GM04504 (cell line): ENCODE measurements around the gene YTHDC1.
"Not testable (repeated sequence)": the region's sequence is repeated elsewhere in the genome, so short reads cannot be mapped to it uniquely, and the experiment has no call there.

Source experiments
- DNase-seq: peaks from one replicate; pipeline ENCODE4 v3.0.0-alpha.2; 2012; ENCODE audit warnings: low read depth

The YTHDC1 gene

GRCh38 chr4:68349649-68350360 is at the start of gene YTHDC1:
TSS of gene YTHDC1 (minus strand) at chr4:68350090. CDS start at chr4:68349753, 337 bp downstream.
- DNase-seq = peak; percentile 90

DNA sequence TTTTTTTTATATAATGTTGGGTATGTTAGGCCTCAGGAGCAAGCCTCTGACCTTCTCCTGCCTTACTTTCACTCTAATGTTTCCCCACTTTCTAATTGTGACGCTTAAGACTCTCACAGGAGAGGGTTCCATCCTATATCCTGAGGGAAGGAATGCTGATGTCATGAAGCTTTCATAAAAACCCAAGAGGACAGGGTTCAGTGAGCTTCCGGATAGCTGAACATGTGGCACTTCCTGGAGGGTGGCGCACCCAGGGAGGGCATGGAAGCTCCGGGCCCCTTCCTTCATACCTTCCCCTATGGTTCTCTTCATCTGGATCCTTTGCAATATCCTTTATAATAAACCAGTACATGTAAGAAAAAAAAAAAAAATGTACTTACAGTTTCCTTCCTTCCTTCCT is 49.4 kb upstream of the YTHDC1 start:
- DNase-seq = no peak

GRCh38 chr4:68396756-68397155 is 46.9 kb upstream of the YTHDC1 start:
- DNase-seq = no peak

GRCh38 chr4:68391436-68391835 is 41.5 kb upstream of the YTHDC1 start:
- DNase-seq = no peak

DNA sequence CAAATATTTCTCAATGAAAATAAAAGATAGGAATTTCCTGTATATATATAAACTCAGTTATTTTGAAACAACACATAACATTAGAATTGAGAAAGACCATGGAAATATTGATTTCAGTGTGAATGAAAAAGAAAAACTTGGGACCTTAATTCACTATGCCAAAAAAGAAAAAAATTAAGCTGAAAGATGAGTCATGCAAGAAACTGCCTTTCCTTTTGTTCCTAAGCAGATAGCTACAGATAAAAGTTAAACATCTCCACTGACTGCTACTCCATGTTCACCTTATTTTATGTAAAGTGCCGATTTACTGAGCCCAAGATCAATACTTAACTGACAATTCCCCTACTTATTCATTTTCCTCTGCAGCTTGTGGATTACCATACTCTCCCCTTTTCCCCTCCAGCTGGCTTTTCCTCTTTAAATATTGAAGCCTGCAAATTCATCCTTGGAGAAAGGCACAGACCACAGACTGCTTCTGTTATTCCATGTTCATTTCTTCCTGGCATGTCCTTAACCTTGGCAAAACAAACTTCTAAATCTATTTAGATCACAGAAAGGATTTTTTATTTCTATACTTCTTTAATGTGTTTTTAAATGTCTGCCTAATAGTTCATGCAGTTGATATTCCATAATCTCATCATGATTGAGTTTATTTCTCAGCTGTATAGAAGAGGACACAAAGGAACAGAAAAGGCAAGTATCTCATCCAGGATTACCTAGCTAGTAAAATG is 40.5 kb upstream of the YTHDC1 start:
- DNase-seq = no peak

DNA sequence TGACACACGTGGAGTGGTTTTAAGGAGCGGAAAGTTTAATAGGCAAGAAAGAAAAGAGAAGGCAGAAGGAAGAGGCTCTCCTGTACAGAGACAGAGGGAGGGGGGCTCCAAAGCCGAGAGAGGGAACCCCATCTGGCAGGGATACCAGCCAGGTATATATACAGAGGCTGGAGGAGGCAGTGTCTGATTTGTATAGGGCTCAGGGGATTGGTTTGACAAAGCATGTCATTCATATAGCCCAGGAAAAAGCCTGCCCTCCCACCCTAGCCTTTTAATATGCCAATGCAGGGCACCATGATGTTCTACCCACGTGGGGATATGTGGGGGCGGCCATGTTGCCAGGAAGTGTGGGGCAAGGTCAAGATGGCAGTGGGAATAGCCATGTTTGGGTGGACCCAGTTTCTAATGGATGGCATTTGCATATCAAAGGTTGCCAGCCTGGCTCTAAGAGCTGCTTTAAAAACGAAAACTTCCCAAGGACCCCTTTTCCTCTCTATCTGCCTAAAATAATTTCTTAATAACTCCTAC is 39.6 kb upstream of the YTHDC1 start:
- not testable (repeated sequence) for DNase-seq

GRCh38 chr4:68388347-68388865 is 38.5 kb upstream of the YTHDC1 start:
- DNase-seq = no peak

DNA sequence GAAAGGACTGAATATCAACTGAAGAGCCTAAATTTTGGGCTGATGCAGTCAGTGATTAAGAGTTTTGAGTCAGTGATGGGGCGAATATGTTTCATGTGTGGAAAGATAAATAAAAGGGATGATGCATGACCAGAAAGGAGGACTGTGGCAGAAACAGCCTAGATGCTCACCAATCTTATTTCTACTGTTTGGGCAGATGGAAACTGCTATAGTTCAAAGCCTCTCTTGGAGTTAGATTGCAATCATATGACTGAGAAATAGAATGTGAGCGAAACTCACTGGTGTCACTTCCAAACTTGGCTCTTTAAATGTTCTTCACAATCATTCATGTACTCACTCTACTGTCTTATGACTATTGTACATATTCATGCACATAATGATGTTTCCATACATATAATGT is 35.4 kb upstream of the YTHDC1 start:
- no peak for DNase-seq

- no peak for DNase-seq
Measured at GRCh38 chr4:68383115-68383514, 33.2 kb upstream of the YTHDC1 start.

DNA sequence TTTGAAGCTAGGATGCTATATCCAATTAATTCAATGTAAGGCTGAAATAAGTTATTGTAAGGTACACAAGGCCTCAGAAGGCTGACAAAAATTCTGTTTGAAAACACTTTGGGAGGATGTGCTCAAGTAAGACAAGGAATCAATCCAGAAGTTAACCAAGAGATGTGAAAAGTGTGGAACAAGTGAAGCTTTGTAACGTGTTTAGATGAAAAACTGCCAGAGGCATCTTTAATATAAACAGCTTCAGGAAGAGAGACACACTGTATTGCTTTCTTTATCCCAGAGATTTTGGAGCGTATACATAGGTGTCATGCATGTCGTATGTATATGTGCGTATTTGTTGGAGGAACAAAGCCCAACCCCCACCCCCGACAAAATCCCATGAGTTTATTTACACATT is 28.3 kb upstream of the YTHDC1 start:
- no peak for DNase-seq

- DNase-seq = no peak
Measured at GRCh38 chr4:68375667-68376559, 26.0 kb upstream of the YTHDC1 start.

DNA sequence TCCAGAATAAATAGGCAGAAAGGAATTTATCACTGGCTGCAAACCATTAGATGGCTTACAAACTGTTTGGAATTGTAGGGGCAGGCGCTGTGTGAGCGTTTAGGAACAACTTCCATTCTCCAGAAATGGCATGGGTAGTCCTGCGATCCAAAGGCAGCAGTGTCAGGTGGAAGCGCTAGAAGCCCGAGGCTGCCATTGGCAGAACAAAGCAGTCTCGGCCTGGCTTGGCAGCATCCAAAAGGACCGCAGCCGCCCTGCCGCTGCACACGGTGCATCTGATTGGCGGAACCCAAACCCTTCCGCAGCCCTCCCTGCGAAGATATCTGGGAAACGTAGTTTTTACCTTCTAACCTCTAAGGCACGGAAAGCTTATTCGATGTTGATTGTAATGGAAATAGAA is 23.6 kb upstream of the YTHDC1 start:
- no peak for DNase-seq

DNA sequence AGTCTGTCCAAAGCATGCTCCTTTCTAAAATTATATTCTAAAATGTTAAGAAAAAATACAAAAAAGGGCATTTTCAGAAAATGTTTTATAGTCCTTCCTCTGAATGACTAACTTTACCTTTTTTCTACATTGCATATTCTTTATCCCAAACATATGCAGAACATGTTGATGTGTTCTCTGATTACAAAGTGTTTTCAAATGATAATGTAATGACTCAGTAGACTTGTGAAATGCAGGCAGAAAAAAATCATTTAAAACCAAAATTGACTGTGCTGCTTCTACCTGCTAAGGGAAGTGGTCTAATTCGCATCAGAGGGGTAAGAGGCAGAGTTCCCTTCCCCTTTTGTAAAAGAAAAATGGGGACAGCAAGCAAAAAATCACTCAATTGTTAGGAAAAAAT is 22.7 kb upstream of the YTHDC1 start:
- DNase-seq = no peak

GRCh38 chr4:68369142-68369805 is 19.4 kb upstream of the YTHDC1 start:
- no peak for DNase-seq

DNA sequence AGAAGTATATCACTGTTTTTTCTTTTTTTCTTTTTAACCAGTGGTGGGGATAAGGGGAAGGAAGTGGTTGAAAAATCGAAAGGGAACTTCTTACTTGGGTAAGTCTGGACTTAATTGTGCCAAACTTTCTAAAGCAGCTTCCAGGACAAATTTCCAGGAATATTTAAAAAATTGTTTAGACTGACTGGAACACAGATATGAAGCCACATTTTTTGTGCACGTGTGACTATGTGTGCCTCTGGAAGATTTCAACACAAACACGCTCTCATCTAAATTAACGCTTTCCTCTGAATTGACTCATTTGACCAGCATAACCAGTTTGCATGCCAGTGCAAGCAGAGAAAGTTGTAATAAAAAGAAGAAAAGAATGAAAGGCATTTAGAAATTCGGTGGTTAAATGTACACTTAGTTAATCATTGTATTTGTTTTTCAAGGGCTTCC is 18.8 kb upstream of the YTHDC1 start:
- no peak for DNase-seq

DNA sequence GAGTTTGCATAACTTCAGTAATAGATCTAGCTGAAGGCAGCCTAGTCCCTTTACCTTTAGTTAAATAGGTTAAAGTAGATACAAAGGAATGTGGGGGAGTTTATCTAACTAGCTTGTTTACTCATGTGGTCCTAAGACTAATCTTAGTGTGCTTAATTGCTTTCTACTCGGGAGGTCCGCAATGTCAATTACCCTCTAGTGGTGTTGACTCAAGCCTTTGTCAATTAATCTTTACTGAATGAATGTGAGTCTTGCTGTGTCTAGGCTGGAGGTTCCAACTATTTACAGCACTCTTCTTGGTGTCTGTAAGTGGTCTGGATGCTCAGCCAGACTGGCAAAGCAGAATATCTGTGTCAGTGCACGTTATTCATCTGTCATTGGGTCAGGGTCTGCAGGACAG is 17.9 kb upstream of the YTHDC1 start:
- DNase-seq = no peak

DNA sequence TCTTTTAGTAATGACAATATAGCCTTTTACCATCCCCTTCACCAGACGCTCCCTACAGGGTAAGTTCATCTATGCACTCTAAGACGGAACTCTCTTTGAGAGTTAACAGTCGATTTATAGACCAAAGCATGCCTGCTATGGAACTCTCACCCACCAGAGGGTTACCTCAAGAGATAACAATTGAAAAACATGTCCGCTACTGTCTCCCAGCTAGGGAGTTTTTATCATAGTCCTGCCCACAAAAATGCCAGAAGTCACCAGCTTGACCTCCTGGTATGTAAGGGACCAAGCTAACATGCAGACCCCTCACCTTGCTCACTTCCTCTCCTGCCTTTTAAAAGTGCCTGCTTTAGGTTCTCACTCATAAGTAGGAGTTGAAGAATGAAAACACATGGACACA is 16.7 kb upstream of the YTHDC1 start:
- DNase-seq = no peak

DNA sequence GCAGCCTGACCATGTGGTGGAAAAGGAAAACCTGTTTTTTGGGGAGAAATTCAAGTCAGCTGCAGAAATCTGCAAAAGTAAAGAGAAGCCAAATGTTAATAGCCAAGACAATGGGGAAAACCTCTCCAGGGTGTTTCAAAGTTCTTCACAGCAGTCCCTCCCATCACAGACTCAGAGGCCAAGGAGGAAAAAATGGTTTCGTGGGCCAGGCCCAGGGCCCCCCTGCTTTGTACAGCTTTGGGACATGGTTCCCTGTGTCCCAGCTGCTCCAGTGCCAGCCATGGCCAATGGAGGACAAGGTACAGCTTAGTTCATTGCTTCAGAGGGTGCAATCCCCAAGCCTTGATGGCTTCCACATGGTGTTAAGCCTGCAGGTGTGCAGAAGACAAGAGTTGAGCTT is 15.2 kb upstream of the YTHDC1 start:
- DNase-seq = no peak

DNA sequence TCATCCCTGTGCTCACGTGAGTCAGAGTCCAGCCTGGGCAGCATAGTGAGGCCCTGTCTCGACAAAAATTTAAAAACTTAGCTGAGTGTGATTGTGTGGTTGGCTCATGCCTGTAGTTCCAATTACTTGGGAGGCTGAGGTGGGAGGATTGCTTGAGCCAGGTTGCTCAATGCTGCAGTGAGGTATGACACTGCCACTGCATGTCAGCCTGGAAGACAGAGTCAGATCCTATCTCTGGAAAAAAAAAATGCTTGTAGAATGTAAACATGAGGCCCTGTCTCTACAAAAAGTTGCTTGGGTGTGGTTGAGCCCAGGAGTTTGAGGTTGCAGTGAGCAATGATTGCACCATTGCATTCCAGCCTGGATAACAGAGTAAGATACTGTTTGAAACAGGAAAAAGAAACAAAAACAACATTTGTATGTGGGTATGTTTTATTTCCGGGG is 11.3 kb upstream of the YTHDC1 start:
- DNase-seq = peak; percentile 64

GRCh38 chr4:68360231-68360968 is 10.5 kb upstream of the YTHDC1 start:
- no peak for DNase-seq

- no peak for DNase-seq
Measured at GRCh38 chr4:68359508-68359907, 9.6 kb upstream of the YTHDC1 start.
